Measurements from ENCODE around the gene PDE2A. TPM values are rescaled to one million over a fixed set of nuclear protein-coding genes. Genes with fewer than 3 reads are reported as not detected.

Gene PDE2A
- polyA plus RNA-seq, 2 of the 4 experiments (the other 2 are of a cell fraction): 0.62 to 1.5 TPM

GRCh38 chr11:72551571-72551970 lies 122.7 kb downstream of the PDE2A start:
- no peak overlapping the region for H3K4me3 ChIP-seq
- TF ChIP-seq ZFP36 (IDR thresholded peaks at IDR 0.05; ENCODE audit: borderline replicate concordance, partially characterized antibody) (no peak), MAFK (IDR thresholded peaks at IDR 0.05; ENCODE audit: partially characterized antibody) (peak; percentile 95), USF2 (IDR thresholded peaks at IDR 0.05) (no peak), HOXB13 (CRISPR knock-in tag; IDR thresholded peaks at IDR 0.05; ENCODE audit: low read depth) (no peak)
- H3K9me3 ChIP-seq: no peaks in the 10 kb centered on the region
- no peaks in the 10 kb centered on the region for H3K4me1 ChIP-seq
- ChIA-PET POLR2A (no interaction called here), CTCF (interaction anchor here (0.7 to 1.2 kb wide), 4 partner anchors 14 to 279 kb away, joined by 3 to 4 read pairs (median 3); no protein-coding TSS in a partner anchor)
- DNase-seq (ENCODE audit: low read depth in 1 of 2, low spot score in 1 of 2): no peak
- no peak overlapping the region for H3K4me2 ChIP-seq
- H3K27ac ChIP-seq: no peak overlapping the region
- ATAC-seq: no peak
- FAIRE-seq: no peak
- 60% methylated on average over 5 of the region's 5 CpGs for WGBS (ENCODE audit: missing lambda C conversion rate)

GRCh38 chr11:72548463-72548862 lies 125.8 kb downstream of the PDE2A start:
- H3K4me3 ChIP-seq: no peak overlapping the region
- FAIRE-seq (no peak), DNase-seq (ENCODE audit: low read depth in 1 of 2, low spot score in 1 of 2) (no peak), ATAC-seq (no peak)
- TF ChIP-seq RCOR1 (IDR thresholded peaks at IDR 0.05; ENCODE audit: low read depth, low read length): no peak
- TF ChIP-seq CHD2 (IDR thresholded peaks at IDR 0.05; ENCODE audit: low read length, partially characterized antibody): no peak
- no peak for TF ChIP-seq NPAS2 (CRISPR knock-in tag; IDR thresholded peaks at IDR 0.05; ENCODE audit: borderline replicate concordance)
- TF ChIP-seq FOSL2 (IDR thresholded peaks at IDR 0.05): no peak
- TF ChIP-seq FOSL2 (CRISPR knock-in tag; IDR thresholded peaks at IDR 0.05): no peak
- TF ChIP-seq MAZ (IDR thresholded peaks at IDR 0.05; ENCODE audit: borderline replicate concordance, low read depth, low read length): no peak
- TF ChIP-seq HOXB13 (CRISPR knock-in tag; IDR thresholded peaks at IDR 0.05; ENCODE audit: low read depth): no peak
- no peak for TF ChIP-seq HES2 (IDR thresholded peaks at IDR 0.05)
- TF ChIP-seq HEYL (CRISPR knock-in tag; IDR thresholded peaks at IDR 0.05): no peak
- no peak for TF ChIP-seq FOSB (CRISPR knock-in tag; IDR thresholded peaks at IDR 0.05)
- TF ChIP-seq BCL3 (IDR thresholded peaks at IDR 0.05): no peak
- TF ChIP-seq RAD21 (conservative IDR thresholded peaks at IDR 0.05 in 1 of 2, IDR thresholded peaks at IDR 0.05 in 1 of 2): no peak
- TF ChIP-seq RNF2 (IDR thresholded peaks at IDR 0.05; ENCODE audit: borderline replicate concordance, low read depth): no peak
- no peak for TF ChIP-seq USF2 (IDR thresholded peaks at IDR 0.05)
- no peak for TF ChIP-seq TFCP2L1 (CRISPR knock-in tag; IDR thresholded peaks at IDR 0.05)
- H3K27ac ChIP-seq: no peak overlapping the region
- no peak overlapping the region for H3K4me2 ChIP-seq
- WGBS (ENCODE audit: missing lambda C conversion rate): 62% methylated on average over 6 of the region's 6 CpGs
- H3K9me3 ChIP-seq: no peaks in the 10 kb centered on the region
- ChIA-PET POLR2A (no interaction called here), CTCF (interaction anchor here (0.7 to 1.8 kb wide), 7 partner anchors 11 to 77 kb away, joined by 3 to 5 read pairs (median 3); no protein-coding TSS in a partner anchor)
- no peaks in the 10 kb centered on the region for H3K4me1 ChIP-seq

GRCh38 chr11:72546866-72547265 lies 127.4 kb downstream of the PDE2A start:
- CTCF ChIA-PET: interaction anchor here (0.8 to 2.3 kb wide), 6 partner anchors 15 to 100 kb away, joined by 3 to 5 read pairs (median 4); no protein-coding TSS in a partner anchor
- POLR2A ChIA-PET: no interaction called here
- ATAC-seq: no peak

More at GRCh38 chr11:72546866-72547265, 127.4 kb downstream of the PDE2A start:
- 39% methylated on average over 9 of the region's 9 CpGs for WGBS (ENCODE audit: missing lambda C conversion rate)
- no peaks in the 10 kb centered on the region for H3K9me3 ChIP-seq
- FAIRE-seq: no peak
- no peak overlapping the region for H3K4me3 ChIP-seq
- DNase-seq (ENCODE audit: low read depth in 1 of 2, low spot score in 1 of 2): no peak
- H3K4me1 ChIP-seq: no peaks in the 10 kb centered on the region
- no peak overlapping the region for H3K27ac ChIP-seq
- TF ChIP-seq POLR2A (IDR thresholded peaks at IDR 0.05; ENCODE audit: low read length) (no peak), BCL3 (IDR thresholded peaks at IDR 0.05) (no peak), RCOR1 (IDR thresholded peaks at IDR 0.05; ENCODE audit: low read depth, low read length) (no peak)
- no peak overlapping the region for H3K4me2 ChIP-seq

Data from A549 (cell line).